Ovary (tissue), 9 donors: ENCODE data around the gene B9D1. TPM values are rescaled to one million over a fixed set of nuclear protein-coding genes. Genes with fewer than 3 reads are reported as not detected.
"Not testable (repeated sequence)": the region's sequence is repeated elsewhere in the genome, so short reads cannot be mapped to it uniquely, and the experiment has no call there.

Experiments
- DNase-seq, 5 donors: peaks; one replicate each; pipeline ENCODE4 v3.0.0-alpha.2; 2019 to 2020
- H3K27ac ChIP-seq, 2 donors: fragments of 200-600 bp; one replicate each; pipeline versions ENCODE4 v1.5.1 to v1.8.0; 2019 to 2022
- H3K27me3 ChIP-seq: fragments of 200-600 bp; one replicate; pipeline ENCODE4 v1.8.0; 2022
- H3K36me3 ChIP-seq: fragments of 200-600 bp; sonication (generic); one replicate; pipeline ENCODE4 v1.5.1; 2019
- H3K4me1 ChIP-seq: one replicate; pipeline ENCODE4 v1.8.1; 2013; ENCODE audit warnings: mild to moderate bottlenecking, moderate library complexity; ENCODE audit not compliant: insufficient read depth
- H3K4me3 ChIP-seq: fragments of 200-600 bp; sonication (generic); one replicate; pipeline ENCODE4 v1.5.1; 2017
- H3K9me3 ChIP-seq, 2 donors: fragments of 200-600 bp in 1 of 2; sonication (generic) in 1 of 2; one replicate each; pipeline versions ENCODE4 v1.5.1 to v1.8.1; 2013 to 2019; ENCODE audit warnings: mild to moderate bottlenecking in 1 of 2, moderate library complexity in 1 of 2
- CTCF ChIP-seq, 3 donors: fragments of 450-650 bp in 2 of 3; fragments of 200-600 bp in 1 of 3; IDR thresholded peaks; one replicate each; pipeline versions ENCODE4 v1.5.1 to v1.8.0; 2016 to 2022; ENCODE audit warnings: antibody characterized with exemption in 3 of 3, mild to moderate bottlenecking in 1 of 3
- EP300 ChIP-seq: sonication (generic); formaldehyde crosslinking; IDR thresholded peaks from one replicate; pipeline ENCODE4 v1.6.1; 2017; ENCODE audit warnings: antibody characterized with exemption
- POLR2A ChIP-seq: fragments of 450-650 bp; IDR thresholded peaks from one replicate; pipeline ENCODE4 v1.6.1; 2017; ENCODE audit warnings: antibody characterized with exemption, mild to moderate bottlenecking, moderate library complexity
- WGBS, 3 donors: extraction: QIAGEN DNeasy Blood & Tissue Kit in 1 of 3; methylation state at CpG; one replicate each; pipeline versions ENCODE4 v1.1.5 to v1.1.7; 2013 to 2017; 5-methylcytosine and 5-hydroxymethylcytosine counted together
- intact Hi-C, 4 donors: fragments of 100-400 bp; cut with DNase I; formaldehyde crosslinking; loops; one replicate each; pipeline versions ENCODE4 v1.11.0 to v1.15.1; 2022 to 2023
- polyA plus RNA-seq, 2 donors: library from polyadenylated mRNA; stranded (reverse); fragments of 200-250 nt in 1 of 2; fragments of 350-450 nt in 1 of 2; fragmentation: Illumina TruSeq in 1 of 2; extraction: RNeasy Lipid Tissue Mini Kit (QIAGEN cat#74804) in 1 of 2; gene quantifications; one replicate each; pipeline ENCODE4 v1.2.3, GENCODE V29; 2013 to 2014
- total RNA-seq, 7 donors: library from RNA; depleted of rRNA in 2 of 7; stranded (reverse); fragments of >200 nt in 2 of 7; fragmentation: NEBNext Ultra II Directional in 3 of 7; extraction: Animal tissue kit (Norgen Biotek cat#: 25700) in 3 of 7; gene quantifications; one replicate each; pipeline versions ENCODE4 v1.1.0 to v1.2.4, GENCODE V29; 2016 to 2023
- donor health status: DM: no; HTN: no; CAD: no; lungs with moderate emphysema.
- donor health status: DM: no; HTN: no; CAD: no.
- donor health status: Bipolar disorder and iron deficiency.
- donor health status: DM: yes; HTN: yes; CAD: no.
- donor health status: DM: no; HTN: no; CAD: no.
- donor health status: DM: yes; HTN: yes; CAD: no.

The B9D1 gene
- total and polyA plus RNA-seq, 9 donors, result 11.9 to 60.5 (median 22.2) TPM

- 90 to 95% (median 93%) methylated on average over 5 of the region's 5 CpGs for whole genome bisulfite sequencing, 3 donors
- Histone ChIP-seq H3K4me3 (no peak overlapping the region), H3K9me3 (no peaks in the 10 kb centered on the region), H3K27me3 (no peaks in the 10 kb centered on the region), H3K36me3 (no peaks in the 10 kb centered on the region), H3K27ac (no peak overlapping the region), H3K4me1 (peaks cover 2% of the 10 kb centered on the region)
- TF ChIP-seq CTCF (IDR thresholded peaks at IDR 0.05) (no peak), EP300 (no peak), POLR2A (no peak)
- intact Hi-C loops, result loop anchor here (5.0 to 10.0 kb wide), 4 partner anchors 87 to 407 kb away; no protein-coding TSS in a partner anchor
- peak in 2 of 5 donors; percentile 9 to 33 for DNase-seq
Measured at GRCh38 chr17:19359856-19360255, 2.7 kb downstream of the B9D1 start.

GRCh38 chr17:19359151-19359550 is 3.4 kb downstream of the B9D1 start:
- Histone ChIP-seq H3K4me1 (peaks cover 2% of the 10 kb centered on the region), H3K4me3 (no peak overlapping the region), H3K9me3 (no peaks in the 10 kb centered on the region), H3K36me3 (no peaks in the 10 kb centered on the region), H3K27me3 (no peaks in the 10 kb centered on the region), H3K27ac (no peak overlapping the region)
- intact Hi-C loops, result no loop called here
- WGBS, 3 donors, result 73 to 88% (median 82%) methylated on average over 7 of the region's 7 CpGs
- no peak for TF ChIP-seq EP300
- TF ChIP-seq CTCF (IDR thresholded peaks at IDR 0.05), result no peak
- peak in 2 of 5 donors; percentile 14 to 23 for DNase-seq

GRCh38 chr17:19357761-19358160 is 4.8 kb downstream of the B9D1 start:
- Histone ChIP-seq H3K27ac (no peak overlapping the region), H3K9me3 (no peaks in the 10 kb centered on the region), H3K36me3 (no peaks in the 10 kb centered on the region), H3K4me3 (no peak overlapping the region), H3K4me1 (no peaks in the 10 kb centered on the region), H3K27me3 (no peaks in the 10 kb centered on the region)
- 82 to 89% (median 83%) methylated on average over 7 of the region's 7 CpGs for WGBS, 3 donors
- no peak for TF ChIP-seq EP300
- TF ChIP-seq POLR2A, result no peak
- no peak for TF ChIP-seq CTCF (IDR thresholded peaks at IDR 0.05)
- intact Hi-C loops, result no loop called here
- peak in 1 of 5 donors; percentile 12 for DNase-seq

DNA sequence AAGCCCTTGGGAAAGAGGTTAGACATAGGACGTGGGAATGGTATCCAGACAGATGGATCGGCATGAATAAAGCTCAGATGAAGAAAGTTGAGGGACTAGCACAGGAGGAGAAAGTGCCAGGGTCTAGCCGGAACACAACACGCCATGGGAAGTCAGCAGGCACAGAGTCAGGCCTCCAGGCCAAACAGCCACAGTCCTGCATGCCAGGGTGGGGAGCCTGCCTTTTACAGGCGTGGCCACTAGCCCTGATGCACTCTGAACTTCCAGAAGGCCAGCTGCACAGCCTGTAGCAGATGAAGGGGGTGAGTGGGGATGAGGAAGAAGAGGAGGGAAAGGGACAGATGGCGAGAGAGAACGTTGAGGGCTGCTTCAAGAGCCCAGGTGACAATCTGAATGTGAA is 5.2 kb downstream of the B9D1 start:
- no peak overlapping the region for H3K27ac ChIP-seq
- no peaks in the 10 kb centered on the region for H3K36me3 ChIP-seq
- no peaks in the 10 kb centered on the region for H3K9me3 ChIP-seq
- 92 to 93% (median 92%) methylated on average over 7 of the region's 7 CpGs for WGBS, 3 donors
- no peak for DNase-seq
- H3K27me3 ChIP-seq, result no peaks in the 10 kb centered on the region
- intact Hi-C loops, result no loop called here
- no peak overlapping the region for H3K4me3 ChIP-seq
- no peaks in the 10 kb centered on the region for H3K4me1 ChIP-seq
- no peak for TF ChIP-seq POLR2A
- no peak for TF ChIP-seq CTCF (IDR thresholded peaks at IDR 0.05)
- no peak for TF ChIP-seq EP300

DNA sequence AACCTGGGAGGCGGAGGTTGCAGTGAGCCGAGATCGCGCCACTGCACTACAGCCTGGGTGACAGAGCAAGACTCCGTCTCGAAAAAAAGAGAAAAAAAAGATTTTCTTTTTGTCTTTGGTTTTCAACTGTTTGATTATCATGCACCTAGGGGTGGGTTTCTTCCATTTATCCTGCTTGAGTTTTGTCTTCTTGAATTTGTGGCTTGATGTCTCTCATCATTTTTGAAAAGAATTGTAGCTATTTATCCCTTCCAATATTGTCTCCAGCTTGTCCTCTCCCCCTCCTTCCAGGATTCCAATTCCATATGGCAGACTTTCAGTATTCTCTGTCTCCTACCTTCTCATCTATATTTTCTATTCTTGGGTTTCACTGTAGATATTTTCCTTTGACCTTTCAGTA is 7.8 kb downstream of the B9D1 start:
- intact Hi-C loops, result no loop called here
- H3K4me1 ChIP-seq, result no peaks in the 10 kb centered on the region
- TF ChIP-seq EP300 (no peak), POLR2A (no peak), CTCF (IDR thresholded peaks at IDR 0.05) (no peak)
- no peaks in the 10 kb centered on the region for H3K27me3 ChIP-seq
- no peak overlapping the region for H3K4me3 ChIP-seq
- no peak overlapping the region for H3K27ac ChIP-seq
- H3K9me3 ChIP-seq, result no peaks in the 10 kb centered on the region
- no peak for DNase-seq
- no peaks in the 10 kb centered on the region for H3K36me3 ChIP-seq
- 81 to 96% (median 87%) methylated on average over 6 of the region's 6 CpGs for WGBS, 3 donors

DNA sequence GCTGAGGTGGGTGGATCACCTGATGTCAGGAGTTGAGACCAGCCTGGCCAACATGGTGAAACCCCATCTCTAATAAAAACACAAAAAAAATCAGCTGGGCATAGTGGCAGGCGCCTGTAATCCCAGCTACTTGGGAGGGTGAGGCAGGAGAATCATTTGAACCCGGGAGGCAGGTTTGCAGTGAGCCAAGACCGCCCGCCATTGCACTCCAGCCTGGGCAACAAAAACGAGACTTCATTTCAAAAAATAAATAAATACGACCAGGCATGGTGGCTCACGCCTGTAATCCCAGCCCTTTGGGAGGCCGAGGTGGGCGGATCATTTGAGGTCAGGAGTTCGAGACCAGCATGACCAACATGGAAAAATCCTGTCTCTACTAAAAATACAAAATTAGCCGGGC is 9.1 kb downstream of the B9D1 start:
- H3K36me3 ChIP-seq, H3K27ac ChIP-seq, H3K9me3 ChIP-seq, H3K4me3 ChIP-seq, H3K4me1 ChIP-seq, H3K27me3 ChIP-seq, DNase-seq, intact Hi-C loops: not testable (repeated sequence)
- WGBS, 3 donors, result 95% methylated on average over 11 of the region's 11 CpGs
